Fibroblast of skin of scalp (primary cell): ENCODE measurements around the gene CELSR1.
A peak's percentile ranks its signal among the peaks of the same experiment; 100 is the strongest.

Source experiments
- DNase-seq: peaks from one replicate; pipeline ENCODE4 v3.0.0-alpha.2; 2013

CELSR1 gene

GRCh38 chr22:46439576-46440465 lies 97.6 kb downstream of the CELSR1 start:
- DNase-seq, result no peak

DNA sequence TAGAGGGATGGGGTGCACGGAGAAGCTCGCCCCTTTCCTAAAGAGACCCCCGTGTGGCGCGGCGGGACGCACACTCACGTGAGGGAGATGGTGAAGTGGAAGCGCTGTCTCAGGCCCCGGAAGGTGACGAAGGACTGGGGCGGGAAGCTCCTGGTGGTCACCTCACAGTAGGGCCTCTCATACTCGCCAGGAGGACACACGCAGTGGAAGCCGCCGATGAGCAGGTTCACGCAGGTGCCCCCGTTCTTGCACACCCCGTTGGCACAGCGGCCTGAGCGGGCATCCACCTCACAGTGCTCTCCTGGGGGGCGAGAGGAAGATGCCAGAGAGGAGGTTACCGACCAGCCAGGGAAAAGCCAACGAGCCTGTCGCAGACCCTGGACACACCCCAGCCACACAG lies 98.3 kb downstream of the CELSR1 start:
- no peak for DNase-seq

DNA sequence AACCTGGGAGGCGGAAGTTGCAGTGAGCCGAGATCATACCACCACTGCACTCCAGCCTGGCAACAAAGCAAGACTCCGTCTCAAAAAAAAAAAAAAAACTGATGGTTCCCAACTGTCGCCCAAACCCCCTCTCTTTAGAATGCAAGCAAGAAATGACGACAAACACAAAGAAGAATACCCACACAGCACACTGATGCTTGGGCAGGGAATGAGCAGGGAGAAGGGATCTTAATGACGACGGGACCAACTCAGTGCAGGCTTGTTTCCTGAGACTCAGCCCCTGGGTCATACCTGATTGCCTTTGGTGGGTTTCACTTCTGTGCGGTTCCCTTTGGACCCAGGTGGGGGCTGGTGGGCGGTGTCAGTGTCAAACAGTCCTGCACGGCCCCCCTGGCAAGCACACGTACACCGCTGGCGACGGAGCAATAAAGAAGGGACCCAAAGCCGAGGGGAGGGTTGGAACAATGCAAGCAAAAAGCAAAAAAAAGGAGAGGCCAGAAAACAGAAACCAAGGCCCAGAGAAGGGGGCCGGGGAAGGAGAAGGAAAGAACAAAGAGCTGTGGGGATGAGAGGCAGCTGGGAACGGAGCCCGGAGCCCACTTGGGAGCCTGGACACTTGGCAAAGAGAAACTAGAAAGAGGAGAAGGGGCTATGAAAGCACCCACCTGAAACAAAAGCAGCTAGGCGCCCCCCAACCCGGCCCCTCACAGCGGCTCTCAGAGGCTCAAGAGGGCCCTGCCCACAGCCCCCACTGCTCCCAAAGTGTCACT lies 99.6 kb downstream of the CELSR1 start:
- DNase-seq, result no peak

GRCh38 chr22:46436595-46437175 lies 100.7 kb downstream of the CELSR1 start:
- DNase-seq, result peak; percentile 60

GRCh38 chr22:46433318-46433717 lies 104.1 kb downstream of the CELSR1 start:
- no peak for DNase-seq

DNA sequence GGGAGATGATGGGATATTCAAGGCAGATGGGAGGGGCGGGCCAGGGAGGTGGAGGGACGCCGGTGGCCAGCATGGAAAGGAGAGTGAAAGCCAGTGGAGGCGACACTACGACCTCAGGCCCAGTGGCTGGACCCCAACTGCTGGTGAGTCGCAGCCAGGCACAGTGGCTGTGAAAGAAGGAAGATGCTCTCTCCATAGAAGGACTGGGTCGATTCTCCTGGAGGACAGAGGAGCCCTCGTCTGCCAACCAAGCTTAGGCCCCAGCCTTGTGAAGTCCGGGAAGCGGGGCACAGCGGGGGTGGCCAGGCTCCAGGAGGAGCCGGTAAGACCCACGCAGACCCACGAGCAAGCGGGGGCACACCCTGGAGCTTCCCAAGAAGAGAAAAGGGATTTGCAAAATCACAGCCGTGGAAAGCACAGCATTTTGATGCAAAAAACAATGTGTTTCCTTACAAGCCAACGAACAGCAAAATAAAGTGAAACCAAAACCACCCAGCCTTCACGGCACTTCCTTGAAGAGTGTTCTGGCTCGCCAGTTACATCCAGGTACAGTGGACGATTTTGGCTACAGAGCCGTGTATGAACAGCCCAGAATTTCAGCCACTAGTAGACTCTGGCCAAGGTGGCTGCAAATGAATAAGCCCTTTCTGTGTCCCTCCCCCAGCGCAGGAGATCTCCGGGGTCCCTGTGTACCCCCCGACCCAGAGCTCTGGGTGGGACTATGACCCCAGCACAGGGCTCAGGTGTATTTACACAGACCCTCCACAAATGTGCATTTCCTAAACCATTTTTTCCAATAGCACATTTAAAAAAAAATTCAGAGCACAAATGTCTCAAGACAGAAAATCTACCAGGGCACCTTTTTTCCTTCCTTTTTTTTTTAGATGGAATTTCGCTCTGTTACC lies 105.0 kb downstream of the CELSR1 start:
- no peak for DNase-seq

- DNase-seq, result no peak
Observed at GRCh38 chr22:46430961-46431838, 106.2 kb downstream of the CELSR1 start.

DNA sequence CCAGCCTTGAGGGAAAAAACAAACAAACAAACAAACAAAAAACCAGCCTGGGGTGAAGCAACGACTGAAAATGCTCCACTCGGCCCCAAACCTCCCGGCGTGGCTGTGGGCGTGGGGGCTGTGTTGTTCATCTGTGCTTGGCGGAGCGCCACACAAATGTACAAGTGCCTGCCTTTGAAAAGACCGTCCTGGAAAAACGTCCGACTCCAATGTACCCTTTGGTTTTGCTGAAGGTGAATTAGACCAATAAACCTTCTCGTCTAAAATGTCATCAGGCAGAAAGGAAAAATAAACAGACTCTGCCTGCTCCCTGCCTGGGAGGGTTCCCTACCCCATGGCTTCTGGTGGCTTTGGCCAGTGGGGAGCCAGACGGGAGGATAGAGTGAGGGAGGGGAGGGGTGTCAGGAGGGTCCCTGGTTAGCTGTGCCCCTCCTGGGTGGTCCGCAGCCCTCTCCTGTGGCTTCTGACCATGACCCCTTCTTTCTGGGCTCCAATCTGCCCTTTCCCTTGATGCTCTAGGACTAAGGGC lies 108.0 kb downstream of the CELSR1 start:
- no peak for DNase-seq

DNA sequence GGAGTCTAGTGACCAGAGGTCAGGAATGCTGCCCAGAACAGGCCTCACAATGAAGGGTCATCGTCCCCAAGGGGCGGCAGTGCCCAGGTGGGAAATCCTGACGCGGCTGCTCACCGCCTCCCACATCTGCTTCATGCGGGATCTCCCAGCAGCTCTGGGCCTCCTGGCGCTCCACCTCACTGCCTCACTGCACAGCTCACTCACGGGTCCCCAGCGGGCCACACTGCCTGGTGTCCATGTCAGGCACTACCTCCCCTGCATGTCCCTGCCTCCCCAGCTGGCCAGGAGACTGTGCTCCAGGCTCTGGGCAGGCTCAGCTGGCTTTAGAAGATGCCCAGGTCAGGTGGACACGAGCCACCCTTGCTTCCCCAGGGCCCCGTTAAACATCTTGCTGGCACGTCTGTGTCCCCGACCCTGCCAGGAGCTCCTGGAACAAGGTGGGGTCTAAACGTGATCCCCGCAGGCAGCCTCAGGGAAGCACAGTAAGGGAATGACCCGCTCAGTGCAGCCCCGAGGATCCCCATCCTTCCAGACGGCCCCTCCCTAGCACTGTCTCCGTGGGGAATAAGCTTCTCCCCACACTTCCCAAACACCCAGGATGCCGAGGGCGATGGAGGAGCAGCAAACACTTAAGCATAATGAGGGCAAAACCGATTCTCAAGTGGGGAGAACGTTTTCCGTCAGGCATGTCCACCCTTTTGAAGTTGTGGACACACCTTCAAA lies 108.7 kb downstream of the CELSR1 start:
- DNase-seq, result no peak

GRCh38 chr22:46428171-46428570 lies 109.2 kb downstream of the CELSR1 start:
- DNase-seq, result no peak

- DNase-seq, result peak; percentile 87
Observed at GRCh38 chr22:46425016-46425415, 112.4 kb downstream of the CELSR1 start.

DNA sequence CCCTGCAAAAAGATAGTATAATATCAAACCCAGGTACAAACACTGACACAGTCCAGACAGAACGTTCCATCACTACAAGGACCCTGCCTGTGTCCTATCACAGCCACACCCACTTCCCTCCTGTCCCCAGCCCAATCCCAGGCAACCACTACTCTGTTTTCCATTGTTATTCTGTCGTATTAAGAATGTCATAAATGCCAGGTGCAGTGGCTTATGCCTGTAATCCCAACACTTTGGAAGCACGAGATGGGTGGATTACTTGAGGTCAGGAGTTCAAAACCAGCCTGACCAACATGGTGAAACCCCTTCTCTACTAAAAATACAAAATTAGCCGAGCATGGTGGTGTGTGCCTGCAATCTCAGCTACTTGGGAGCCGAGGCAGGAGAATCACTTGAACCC lies 112.9 kb downstream of the CELSR1 start:
- DNase-seq, result no peak

DNA sequence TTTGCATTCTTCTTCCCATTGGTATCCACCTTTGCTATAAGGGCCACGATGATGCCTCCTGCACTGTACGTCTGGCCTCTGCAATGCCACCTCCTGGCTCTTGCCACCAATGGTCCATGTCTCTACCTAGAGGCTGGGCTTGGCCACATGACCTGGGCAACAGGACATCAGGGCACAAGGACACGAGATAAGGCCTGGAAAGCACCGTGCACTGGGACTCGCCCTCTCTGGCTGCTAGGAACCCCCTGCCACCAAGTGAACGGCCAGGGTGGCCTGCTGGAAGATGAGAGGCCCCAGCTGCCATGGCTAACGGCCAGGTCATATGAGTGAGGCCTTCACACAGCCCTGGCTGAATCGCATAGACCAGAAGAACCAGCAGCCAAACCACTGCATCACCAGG lies 114.5 kb downstream of the CELSR1 start:
- DNase-seq, result no peak

DNA sequence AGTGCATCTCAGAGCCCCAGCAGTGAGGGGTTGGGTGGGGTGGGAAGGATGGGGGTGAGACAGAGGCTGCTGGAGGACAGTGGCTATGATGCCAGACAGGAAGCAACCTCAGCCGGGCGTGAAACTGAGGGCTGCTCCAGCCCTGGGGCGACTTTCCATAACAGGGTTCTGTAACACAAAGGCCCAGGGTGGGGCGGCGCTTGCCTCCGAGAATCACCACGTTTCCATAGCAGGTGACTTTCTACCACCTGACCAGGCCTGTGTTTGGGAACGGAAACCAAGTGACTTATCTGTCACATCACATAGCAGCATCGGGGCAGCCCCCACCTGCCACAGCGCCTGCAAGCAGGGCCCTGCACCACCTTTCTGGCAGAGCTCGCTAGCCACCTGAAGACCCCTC lies 116.2 kb downstream of the CELSR1 start:
- no peak for DNase-seq

GRCh38 chr22:46419754-46420571 lies 117.5 kb downstream of the CELSR1 start:
- no peak for DNase-seq

GRCh38 chr22:46418827-46419226 lies 118.6 kb downstream of the CELSR1 start:
- no peak for DNase-seq

DNA sequence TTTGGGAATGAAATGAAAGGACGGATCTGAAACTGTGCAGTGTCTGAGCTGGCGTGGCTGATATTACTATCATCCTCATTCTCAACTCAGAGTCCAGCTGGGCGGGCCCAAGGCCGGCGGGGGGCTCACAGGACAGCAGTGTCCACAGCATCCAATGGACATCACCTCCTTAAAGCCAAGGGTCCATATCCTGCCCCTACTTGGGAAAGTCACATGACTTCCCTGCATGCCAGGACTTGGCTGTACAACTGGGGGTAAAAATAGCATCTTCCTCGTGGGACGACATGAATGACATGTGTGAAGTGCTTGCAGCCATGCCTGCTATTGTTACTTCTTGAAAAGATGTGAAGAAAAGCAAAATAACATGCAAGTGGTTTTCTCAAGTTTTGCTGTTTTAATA lies 119.7 kb downstream of the CELSR1 start:
- DNase-seq, result no peak

GRCh38 chr22:46416891-46417580 lies 120.4 kb downstream of the CELSR1 start:
- peak; percentile 21 for DNase-seq

DNA sequence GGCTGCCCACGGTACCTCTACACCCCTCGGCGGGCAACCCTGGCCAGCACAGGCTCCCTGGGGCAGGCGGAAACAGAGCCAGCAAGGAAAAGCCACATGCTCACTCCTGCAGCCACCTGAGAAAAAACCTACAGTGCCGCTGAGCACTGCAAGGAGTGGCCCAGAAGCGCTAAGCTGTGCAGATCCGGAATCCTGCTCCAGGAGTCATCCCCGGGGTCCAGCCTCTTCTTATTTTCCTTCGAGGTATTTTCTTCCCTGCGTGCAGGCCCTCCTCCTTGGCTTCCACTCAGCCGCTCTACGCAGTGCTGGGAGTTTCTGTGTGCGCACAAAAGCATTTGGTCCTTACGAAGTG lies 120.9 kb downstream of the CELSR1 start:
- no peak for DNase-seq
